ENCODE measurements around the gene RUNX1. TPM values are rescaled to one million over a fixed set of nuclear protein-coding genes. Genes with fewer than 3 reads are reported as not detected.

RUNX1 gene
- total and polyA plus RNA-seq, 2 of the 13 experiments (the other 11 are each of a cell fraction or from before 2014, with no cell fraction given): 5.4 to 6.4 TPM

GRCh38 chr21:34884346-34884929 is 164.7 kb downstream of the RUNX1 start:
- H3K4me3 ChIP-seq (replicated peaks in 1 of 3; ENCODE audit: insufficient read depth in 1 of 3, low read depth in 2 of 3, low read length in 3 of 3): peak overlapping the region; percentile 42 to 96 (median 94); a peak in 5 of 6 replicates
- ChIA-PET CTCF (ENCODE audit: low intra/inter-chr PET ratio, low total read pairs) (no interaction called here), POLR2A (interaction anchor here (1.4 to 7.4 kb wide), 4 partner anchors 46 to 139 kb away, joined by 3 to 92 read pairs (median 31); no protein-coding TSS in a partner anchor)
- no peaks in the 10 kb centered on the region for H3K9me3 ChIP-seq (ENCODE audit: low read length)
- no peak overlapping the region for H2AFZ ChIP-seq (ENCODE audit: low read length)
- TF ChIP-seq SP1 (IDR thresholded peaks at IDR 0.05) (no peak), SP1 (CRISPR knock-in tag; IDR thresholded peaks at IDR 0.05) (no peak), PPARG (CRISPR knock-in tag; conservative IDR thresholded peaks at IDR 0.05) (no peak), ZMAT3 (CRISPR knock-in tag; conservative IDR thresholded peaks at IDR 0.05) (no peak), KDM3A (CRISPR knock-in tag; IDR thresholded peaks at IDR 0.05; ENCODE audit: low read depth) (no peak)
- TF ChIP-seq, protein P1, sequence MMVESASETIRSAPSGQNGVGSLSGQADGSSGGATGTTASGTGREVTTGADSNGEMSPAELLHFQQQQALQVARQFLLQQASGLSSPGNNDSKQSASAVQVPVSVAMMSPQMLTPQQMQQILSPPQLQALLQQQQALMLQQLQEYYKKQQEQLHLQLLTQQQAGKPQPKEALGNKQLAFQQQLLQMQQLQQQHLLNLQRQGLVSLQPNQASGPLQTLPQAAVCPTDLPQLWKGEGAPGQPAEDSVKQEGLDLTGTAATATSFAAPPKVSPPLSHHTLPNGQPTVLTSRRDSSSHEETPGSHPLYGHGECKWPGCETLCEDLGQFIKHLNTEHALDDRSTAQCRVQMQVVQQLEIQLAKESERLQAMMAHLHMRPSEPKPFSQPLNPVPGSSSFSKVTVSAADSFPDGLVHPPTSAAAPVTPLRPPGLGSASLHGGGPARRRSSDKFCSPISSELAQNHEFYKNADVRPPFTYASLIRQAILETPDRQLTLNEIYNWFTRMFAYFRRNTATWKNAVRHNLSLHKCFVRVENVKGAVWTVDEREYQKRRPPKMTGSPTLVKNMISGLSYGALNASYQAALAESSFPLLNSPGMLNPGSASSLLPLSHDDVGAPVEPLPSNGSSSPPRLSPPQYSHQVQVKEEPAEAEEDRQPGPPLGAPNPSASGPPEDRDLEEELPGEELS (CRISPR knock-in tag; IDR thresholded peaks at IDR 0.05): no peak
- TF ChIP-seq, protein P2, sequence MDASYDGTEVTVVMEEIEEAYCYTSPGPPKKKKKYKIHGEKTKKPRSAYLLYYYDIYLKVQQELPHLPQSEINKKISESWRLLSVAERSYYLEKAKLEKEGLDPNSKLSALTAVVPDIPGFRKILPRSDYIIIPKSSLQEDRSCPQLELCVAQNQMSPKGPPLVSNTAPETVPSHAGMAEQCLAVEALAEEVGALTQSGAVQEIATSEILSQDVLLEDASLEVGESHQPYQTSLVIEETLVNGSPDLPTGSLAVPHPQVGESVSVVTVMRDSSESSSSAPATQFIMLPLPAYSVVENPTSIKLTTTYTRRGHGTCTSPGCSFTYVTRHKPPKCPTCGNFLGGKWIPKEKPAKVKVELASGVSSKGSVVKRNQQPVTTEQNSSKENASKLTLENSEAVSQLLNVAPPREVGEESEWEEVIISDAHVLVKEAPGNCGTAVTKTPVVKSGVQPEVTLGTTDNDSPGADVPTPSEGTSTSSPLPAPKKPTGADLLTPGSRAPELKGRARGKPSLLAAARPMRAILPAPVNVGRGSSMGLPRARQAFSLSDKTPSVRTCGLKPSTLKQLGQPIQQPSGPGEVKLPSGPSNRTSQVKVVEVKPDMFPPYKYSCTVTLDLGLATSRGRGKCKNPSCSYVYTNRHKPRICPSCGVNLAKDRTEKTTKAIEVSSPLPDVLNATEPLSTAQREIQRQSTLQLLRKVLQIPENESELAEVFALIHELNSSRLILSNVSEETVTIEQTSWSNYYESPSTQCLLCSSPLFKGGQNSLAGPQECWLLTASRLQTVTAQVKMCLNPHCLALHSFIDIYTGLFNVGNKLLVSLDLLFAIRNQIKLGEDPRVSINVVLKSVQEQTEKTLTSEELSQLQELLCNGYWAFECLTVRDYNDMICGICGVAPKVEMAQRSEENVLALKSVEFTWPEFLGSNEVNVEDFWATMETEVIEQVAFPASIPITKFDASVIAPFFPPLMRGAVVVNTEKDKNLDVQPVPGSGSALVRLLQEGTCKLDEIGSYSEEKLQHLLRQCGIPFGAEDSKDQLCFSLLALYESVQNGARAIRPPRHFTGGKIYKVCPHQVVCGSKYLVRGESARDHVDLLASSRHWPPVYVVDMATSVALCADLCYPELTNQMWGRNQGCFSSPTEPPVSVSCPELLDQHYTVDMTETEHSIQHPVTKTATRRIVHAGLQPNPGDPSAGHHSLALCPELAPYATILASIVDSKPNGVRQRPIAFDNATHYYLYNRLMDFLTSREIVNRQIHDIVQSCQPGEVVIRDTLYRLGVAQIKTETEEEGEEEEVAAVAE (CRISPR knock-in tag; IDR thresholded peaks at IDR 0.05; ENCODE audit: borderline replicate concordance): no peak
- ATAC-seq (no peak), DNase-seq (ENCODE audit: low spot score) (no peak), FAIRE-seq (no peak)
- intact Hi-C loops (cut with micrococcal nuclease; ENCODE audit: unreplicated experiment) (loop anchor here (10.0 kb wide), 2 partner anchors 1060 to 1140 kb away; no protein-coding TSS in a partner anchor), in situ Hi-C loops (cut with HindIII; ENCODE audit: extremely low pct_ligation_motif_present, low pct_unique_long_range_greater_than_20kb) (loop anchor here (10.0 to 25.0 kb wide), 3 partner anchors 520 to 1053 kb away; no protein-coding TSS in a partner anchor)
- peak overlapping the region; percentile 81 for H3K4me2 ChIP-seq (ENCODE audit: low read depth, low read length)
- H3K4me1 ChIP-seq (ENCODE audit: insufficient read depth, low read length): peaks cover 40% of the 10 kb centered on the region
- no peaks in the 10 kb centered on the region; a peak in 1 of 5 replicates for H3K27me3 ChIP-seq (ENCODE audit: control insufficient read depth in 1 of 2, insufficient read depth in 2 of 2, low read length in 2 of 2)
- peaks cover 2 to 10% of the 10 kb centered on the region in 2 experiments; a peak in 4 of 5 replicates for H3K36me3 ChIP-seq (replicated peaks in 1 of 2; ENCODE audit: control insufficient read depth in 1 of 2, insufficient read depth in 2 of 2, low read length in 2 of 2)
- 44% methylated on average over 3 of the region's 3 CpGs for WGBS (ENCODE audit: low lambda C conversion rate)
- no peaks in the 10 kb centered on the region for H4K20me1 ChIP-seq (ENCODE audit: insufficient read depth, low read length)
- H3K27ac ChIP-seq (ENCODE audit: extremely low read length, insufficient read depth, low read length): peak overlapping the region; percentile 30
- BruUV-seq (replicated peaks): no TSS peak
- H3K9ac ChIP-seq (ENCODE audit: insufficient read depth, low read depth, low read length): peak overlapping the region; percentile 84; the same call in 1 of the 2 replicates
- peaks cover 77% of the 10 kb centered on the region for H3K79me2 ChIP-seq (ENCODE audit: insufficient read depth, low read length)

Data from HepG2 (cell line).